Activated T-cell treated with anti-CD3 and anti-CD28 coated beads for 1 hour (primary cell): ENCODE measurements around the gene KRT6B.
"Not testable (repeated sequence)": the region's sequence is repeated elsewhere in the genome, so short reads cannot be mapped to it uniquely, and the experiment has no call there.

ENCODE experiments used
- DNase-seq: peaks from one replicate; pipeline ENCODE4 v3.0.0-alpha.2; 2020; ENCODE audit warnings: low read depth

Gene KRT6B

GRCh38 chr12:52452101-52452500, at the start of gene KRT6B:
TSS of gene KRT6B (minus strand) at chr12:52452146. CDS start at chr12:52452078, 68 bp downstream.
- no peak for DNase-seq

- no peak for DNase-seq
Observed at GRCh38 chr12:52501490-52501889, 49.5 kb upstream of the KRT6B start.

DNA sequence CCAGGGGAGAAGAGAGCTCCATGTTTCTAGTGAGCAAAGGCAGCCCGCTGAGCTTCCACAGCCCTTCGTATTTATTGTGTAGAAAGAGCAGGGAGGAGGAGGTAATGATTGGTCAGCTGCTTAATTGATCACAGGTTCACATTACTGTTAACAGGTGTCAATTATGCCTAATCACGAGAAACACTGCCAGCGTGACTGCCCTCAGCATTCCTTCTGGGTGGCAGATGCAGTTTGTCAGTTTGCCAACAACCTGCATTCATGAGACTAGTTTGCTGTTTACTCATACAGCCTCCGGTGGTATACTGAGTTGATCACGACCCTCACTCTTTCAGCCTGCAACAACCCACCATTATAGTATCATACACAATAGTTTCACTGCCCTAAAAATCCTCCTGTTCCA, 48.6 kb upstream of the KRT6B start:
- DNase-seq = not testable (repeated sequence)

GRCh38 chr12:52499806-52500560, 48.0 kb upstream of the KRT6B start:
- DNase-seq = no peak

DNA sequence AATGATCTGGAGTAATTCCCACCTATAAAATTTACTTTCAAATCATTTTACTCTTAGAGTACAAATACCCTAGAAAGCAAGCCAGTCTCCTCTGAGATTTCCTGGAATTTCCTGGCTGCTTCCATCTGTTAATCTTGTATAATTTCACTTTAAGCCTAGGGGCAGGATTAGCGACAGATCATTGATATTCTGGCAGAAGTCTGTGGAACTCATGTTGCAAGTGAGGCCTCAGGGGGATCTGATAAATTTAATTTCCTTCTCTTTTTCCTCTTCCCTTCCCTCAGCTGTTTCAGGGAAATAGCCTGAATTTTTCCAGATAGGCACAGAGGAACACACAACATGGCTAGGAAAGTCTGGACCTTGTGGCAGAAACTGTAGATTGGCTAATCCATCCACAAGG, 47.0 kb upstream of the KRT6B start:
- DNase-seq = no peak

DNA sequence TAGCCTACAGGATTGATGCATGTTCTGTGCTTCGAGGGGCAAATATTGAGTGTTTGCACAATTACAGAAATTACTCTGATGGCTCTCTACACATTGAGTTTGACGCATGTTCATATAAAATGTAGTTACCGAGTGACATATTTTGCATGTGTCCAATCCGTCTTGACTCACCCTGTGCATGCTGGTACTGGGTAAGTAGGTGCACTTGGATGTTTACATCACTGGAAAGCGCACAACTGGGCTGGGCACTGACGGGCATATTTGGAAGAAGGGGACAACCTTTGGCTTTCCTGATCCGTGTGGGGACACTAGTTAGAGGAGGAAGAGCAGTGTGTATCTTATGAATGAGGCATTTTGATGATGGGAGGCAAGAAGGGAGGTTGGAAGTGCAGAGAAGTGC, 46.0 kb upstream of the KRT6B start:
- DNase-seq = no peak

DNA sequence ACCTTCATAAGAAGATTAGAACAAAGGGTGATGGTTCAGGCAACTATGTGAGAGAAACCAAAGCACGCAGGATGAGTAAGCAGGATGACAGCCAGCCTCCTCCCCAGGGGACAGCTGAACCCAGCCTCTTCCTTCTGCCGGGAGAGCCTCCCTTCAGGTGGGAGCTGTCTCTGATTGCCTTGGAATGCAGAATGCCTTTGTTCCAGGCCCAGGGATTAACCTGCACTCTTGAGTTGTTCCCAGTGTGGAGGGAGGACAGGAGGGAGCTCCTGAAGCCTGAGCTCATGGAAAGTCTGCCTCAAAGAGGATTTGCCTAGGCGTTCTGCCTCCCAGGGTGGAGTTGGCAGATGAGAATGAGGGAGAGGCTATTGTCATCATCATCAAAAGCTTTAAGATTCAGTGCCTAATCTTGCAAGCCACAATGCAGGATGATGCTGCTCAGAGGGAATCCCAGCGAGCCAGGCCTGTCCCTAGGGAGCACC, 44.7 kb upstream of the KRT6B start:
- no peak for DNase-seq

DNA sequence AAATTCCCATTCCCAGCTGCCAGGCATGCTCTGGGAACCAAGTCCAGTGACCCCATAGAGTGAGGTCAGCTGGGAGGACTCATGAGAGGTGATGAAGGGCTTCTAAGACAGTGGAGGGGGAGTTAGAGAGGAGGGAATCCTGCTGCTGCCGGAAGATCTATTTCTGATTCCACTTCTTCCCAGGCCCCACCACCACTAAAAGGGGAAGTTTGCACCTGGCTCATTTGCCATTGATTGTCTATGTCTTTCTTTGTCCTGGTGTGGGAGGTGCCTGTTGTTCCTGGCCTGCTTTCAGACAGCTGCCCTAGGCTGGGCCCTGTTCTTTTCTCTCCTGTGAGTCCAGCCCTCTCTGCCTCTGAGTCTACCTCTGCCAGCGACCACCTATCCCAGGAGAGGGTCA, 44.1 kb upstream of the KRT6B start:
- DNase-seq = no peak

DNA sequence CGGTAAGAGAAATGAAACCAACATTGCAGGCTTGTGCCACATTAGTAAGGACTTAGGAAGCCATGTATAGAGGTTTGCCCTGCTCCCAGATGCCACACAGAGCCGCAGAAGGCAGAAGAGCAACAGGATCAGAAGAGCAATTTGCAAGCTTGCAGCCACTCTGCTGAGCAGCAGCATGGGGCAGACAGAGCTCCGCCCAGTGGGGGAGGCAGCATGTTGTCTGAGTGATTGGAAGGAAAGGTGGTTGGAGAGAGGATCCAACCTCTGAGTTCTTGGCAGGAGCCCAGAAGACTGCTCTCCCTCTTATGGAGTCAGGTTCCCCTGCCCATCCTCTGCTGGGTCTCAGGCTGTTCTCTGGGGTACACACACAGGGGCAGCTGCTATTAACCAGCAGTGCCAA, 43.4 kb upstream of the KRT6B start:
- no peak for DNase-seq

GRCh38 chr12:52494518-52494917, 42.6 kb upstream of the KRT6B start:
- no peak for DNase-seq

- no peak for DNase-seq
Observed at GRCh38 chr12:52494100-52494499, 42.2 kb upstream of the KRT6B start.

- DNase-seq = no peak
Observed at GRCh38 chr12:52493172-52493571, 41.2 kb upstream of the KRT6B start, which contains the start of gene KRT6A. TSS of gene KRT6A (minus strand) at chr12:52493257. CDS start at chr12:52493188, 69 bp downstream.

DNA sequence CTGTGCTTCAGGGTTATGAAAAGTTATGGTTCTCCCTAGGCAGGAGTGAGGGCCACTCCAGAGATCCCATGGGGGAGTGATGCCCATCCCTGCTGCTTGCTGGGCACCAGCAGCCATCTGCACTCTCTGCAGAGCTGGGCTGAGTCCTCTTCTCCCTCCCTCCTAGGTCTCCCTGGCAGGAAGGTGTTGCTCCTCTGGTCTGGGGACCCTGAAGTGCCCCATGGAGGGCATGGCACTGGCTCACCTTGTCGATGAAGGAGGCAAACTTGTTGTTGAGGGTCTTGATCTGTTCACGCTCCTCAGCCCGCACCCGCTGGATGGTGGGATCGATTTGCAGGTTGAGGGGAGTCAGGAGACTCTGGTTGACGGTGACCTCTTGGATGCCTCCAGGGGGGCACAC, 40.5 kb upstream of the KRT6B start:
- DNase-seq = not testable (repeated sequence)

DNA sequence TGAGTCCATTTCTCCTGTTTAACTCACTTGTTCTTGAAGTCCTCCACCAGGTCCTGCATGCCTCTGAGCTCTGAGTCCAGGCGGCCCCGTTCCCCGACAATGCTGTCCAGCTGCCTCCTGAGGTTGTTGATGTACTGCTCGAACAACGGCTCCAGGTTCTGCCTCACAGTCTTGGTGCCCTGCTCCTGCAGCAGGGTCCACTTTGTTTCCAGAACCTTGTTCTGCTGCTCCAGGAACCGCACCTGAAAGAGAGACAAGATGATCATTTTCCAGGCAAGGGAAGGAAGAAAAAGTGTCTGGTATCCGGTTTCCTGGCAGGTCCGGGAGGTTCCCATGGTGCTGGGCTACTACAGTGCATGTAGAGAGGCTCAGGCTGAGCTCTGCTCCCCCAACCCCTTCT, 39.5 kb upstream of the KRT6B start:
- not testable (repeated sequence) for DNase-seq

DNA sequence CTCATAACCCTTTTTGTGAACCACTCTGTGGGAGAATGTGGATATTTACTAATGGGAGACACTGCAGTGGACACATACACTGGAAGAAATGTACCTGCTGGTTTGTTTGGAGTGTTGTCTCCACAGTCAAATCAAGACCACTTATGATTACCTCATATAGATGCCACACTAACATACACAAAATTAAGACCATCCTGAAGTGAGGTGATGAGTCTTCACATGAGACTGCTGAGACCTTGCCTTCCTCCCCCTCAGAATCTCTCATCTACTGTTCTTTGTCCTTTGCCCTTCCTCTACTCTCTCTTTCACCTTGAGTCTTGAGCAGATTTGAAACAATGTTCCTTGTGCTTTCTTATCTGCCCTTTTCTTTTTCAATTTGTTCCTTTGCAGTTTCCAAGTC, 36.8 kb upstream of the KRT6B start:
- DNase-seq = no peak

DNA sequence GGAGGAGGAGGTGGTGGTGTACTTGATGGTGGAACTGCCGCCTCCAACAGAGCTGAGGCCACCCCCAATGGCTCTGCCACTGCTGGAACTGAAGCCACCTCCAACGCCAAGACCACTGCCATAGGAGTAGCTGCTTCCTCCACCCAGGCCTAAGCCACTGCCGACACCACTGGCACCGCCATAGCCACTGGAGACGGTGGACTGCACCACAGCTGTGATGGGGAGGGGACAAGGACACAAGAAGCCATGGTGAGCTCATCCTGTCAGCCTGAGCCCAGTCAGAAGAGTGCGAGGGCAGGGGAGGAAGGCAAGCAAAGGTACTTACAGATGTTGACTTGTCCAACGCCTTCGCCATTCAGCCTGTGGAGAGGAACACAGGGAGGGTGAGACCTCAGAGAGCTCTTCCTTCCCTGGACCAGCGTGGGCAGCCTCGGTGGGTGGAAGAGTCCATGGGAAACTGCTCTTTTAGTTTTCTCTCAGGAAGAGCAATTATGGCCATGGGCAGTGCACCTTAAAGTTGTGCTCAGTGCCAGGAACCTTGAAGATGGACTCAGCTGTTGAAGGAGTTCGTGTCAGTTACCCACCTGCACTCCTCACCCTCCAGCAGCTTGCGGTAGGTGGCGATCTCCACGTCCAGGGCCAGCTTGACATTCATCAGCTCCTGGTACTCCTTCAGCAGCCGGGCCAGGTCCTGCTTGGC, 35.9 kb upstream of the KRT6B start:
- DNase-seq = not testable (repeated sequence)

GRCh38 chr12:52487211-52487610, 35.3 kb upstream of the KRT6B start:
- DNase-seq = no peak

DNA sequence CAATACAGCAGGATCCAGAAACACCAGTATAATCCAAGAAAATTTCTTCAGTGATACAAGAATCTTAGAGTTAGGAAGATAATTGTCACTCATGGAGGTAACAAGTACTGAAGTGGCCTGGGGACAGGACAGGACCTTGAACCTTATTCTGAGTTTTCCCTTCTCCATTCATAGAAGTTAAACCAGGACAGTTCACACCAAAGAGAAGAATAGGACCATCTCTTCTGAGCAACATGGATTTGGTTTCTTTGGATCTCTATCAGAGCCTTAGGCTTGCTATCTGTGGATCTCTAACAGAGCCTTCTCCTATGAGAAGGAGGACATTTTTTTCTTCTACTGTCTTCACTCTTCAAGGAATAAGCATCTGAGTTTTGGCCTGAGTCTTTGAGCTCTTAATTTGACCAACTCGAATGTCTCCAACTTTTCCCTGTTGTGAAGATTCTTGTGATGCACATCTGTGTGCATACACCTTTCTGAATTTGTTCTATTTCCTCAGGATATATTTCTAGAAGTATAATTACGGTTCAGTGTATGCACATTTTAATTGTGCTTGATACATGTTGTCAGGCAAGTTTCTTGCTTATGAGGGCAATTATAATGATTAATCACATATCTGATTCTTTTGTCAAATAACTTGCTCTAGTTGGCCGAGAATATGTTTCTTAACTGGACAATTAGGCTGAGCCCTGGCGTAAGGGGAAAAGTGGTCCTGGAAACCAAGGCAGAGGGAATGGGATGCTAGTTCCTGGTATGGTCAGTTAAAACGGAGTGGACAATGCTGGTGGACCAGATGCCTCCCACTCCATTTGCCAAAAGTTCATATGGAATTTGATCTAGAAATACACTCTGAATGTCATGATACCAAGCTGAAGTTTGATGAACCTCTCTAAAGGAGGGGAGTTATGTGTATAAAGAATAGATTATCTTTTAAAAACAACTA, 34.5 kb upstream of the KRT6B start:
- DNase-seq = no peak

- no peak for DNase-seq
Observed at GRCh38 chr12:52480073-52480472, 28.1 kb upstream of the KRT6B start.

GRCh38 chr12:52477651-52478050, 25.7 kb upstream of the KRT6B start:
- no peak for DNase-seq

GRCh38 chr12:52474212-52474611, 22.3 kb upstream of the KRT6B start:
- no peak for DNase-seq

- no peak for DNase-seq
Observed at GRCh38 chr12:52473768-52474167, 21.8 kb upstream of the KRT6B start, which contains the start of gene KRT6C. TSS of gene KRT6C (minus strand) at chr12:52473805. CDS start at chr12:52473737, 68 bp downstream.
